ENCODE measurements around the gene AVPR1A.

The AVPR1A gene

DNA sequence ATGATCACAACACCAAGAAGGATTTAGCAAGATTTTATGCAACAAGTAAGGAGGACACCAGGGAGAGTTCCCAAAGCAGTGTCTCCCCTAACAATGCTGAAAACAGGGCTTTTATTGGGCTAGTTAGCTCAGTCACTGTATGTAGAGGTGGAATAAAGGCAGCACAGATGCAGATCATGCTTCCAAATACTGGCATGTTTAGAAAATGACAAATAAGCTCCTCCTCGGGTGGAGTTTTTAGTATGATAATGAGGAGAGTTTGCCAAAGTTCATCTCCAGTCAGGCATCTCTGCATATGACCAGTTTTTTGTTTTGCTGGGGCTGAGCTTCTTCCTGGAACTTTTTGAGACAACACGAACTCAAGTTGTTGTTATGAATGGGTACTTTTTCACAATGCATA, 4.4 kb upstream of the AVPR1A start:
- Histone ChIP-seq H3F3A (ENCODE audit: insufficient read depth, low read length) (no peaks in the 10 kb centered on the region), H3K9me2 (ENCODE audit: low read depth, low read length) (no peaks in the 10 kb centered on the region), H4K20me1 (ENCODE audit: insufficient read depth, low read length) (no peaks in the 10 kb centered on the region), H3K27ac (ENCODE audit: low read depth, low read length, poor library complexity, severe bottlenecking) (no peak overlapping the region), H3K4me2 (ENCODE audit: low read length) (no peak overlapping the region), H3K4me3 (ENCODE audit: low read depth, low read length, poor library complexity, severe bottlenecking) (no peak overlapping the region), H3K9ac (ENCODE audit: low read length) (no peak overlapping the region), H3K9me3 (ENCODE audit: low read length) (no peaks in the 10 kb centered on the region), H3K79me2 (ENCODE audit: insufficient read depth, low read length) (no peaks in the 10 kb centered on the region), H2AFZ (ENCODE audit: low read length) (no peak overlapping the region), H3K27me3 (ENCODE audit: insufficient read depth, low read length) (no peaks in the 10 kb centered on the region), H3K4me1 (ENCODE audit: insufficient read depth, low read length, severe bottlenecking) (no peaks in the 10 kb centered on the region), H3K36me3 (ENCODE audit: insufficient read depth, low read length) (no peaks in the 10 kb centered on the region)
- TF ChIP-seq EZH2 (IDR thresholded peaks at IDR 0.05; ENCODE audit: borderline replicate concordance, low read length) = no peak
- TF ChIP-seq, protein P1, sequence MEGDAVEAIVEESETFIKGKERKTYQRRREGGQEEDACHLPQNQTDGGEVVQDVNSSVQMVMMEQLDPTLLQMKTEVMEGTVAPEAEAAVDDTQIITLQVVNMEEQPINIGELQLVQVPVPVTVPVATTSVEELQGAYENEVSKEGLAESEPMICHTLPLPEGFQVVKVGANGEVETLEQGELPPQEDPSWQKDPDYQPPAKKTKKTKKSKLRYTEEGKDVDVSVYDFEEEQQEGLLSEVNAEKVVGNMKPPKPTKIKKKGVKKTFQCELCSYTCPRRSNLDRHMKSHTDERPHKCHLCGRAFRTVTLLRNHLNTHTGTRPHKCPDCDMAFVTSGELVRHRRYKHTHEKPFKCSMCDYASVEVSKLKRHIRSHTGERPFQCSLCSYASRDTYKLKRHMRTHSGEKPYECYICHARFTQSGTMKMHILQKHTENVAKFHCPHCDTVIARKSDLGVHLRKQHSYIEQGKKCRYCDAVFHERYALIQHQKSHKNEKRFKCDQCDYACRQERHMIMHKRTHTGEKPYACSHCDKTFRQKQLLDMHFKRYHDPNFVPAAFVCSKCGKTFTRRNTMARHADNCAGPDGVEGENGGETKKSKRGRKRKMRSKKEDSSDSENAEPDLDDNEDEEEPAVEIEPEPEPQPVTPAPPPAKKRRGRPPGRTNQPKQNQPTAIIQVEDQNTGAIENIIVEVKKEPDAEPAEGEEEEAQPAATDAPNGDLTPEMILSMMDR (IDR thresholded peaks at IDR 0.05; ENCODE audit: low read length) = no peak

DNA sequence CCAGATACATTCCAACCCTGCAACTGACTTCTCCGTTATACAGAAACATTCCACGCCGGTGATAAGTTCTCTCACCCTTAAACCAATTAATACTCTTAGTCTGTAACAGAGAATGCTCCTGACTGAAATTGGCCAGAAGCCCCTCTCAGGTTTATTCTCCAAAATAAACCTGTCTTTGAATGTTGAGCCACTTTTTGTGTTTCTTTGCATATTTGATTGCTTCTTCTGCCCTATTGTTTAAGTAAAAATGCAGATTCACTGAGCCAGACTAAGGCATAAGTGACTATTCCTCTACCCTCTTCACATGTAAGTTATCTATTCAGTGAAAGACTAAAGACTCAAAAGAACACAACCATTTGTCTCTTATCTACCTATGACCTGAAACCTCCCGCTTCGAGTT, 3.6 kb upstream of the AVPR1A start:
- no peak overlapping the region for H2AFZ ChIP-seq (ENCODE audit: low read length)
- no peaks in the 10 kb centered on the region for H3F3A ChIP-seq (ENCODE audit: insufficient read depth, low read length)
- no peak for TF ChIP-seq EZH2 (IDR thresholded peaks at IDR 0.05; ENCODE audit: borderline replicate concordance, low read length)
- TF ChIP-seq, protein P1 (IDR thresholded peaks at IDR 0.05; ENCODE audit: low read length) = no peak
- H3K79me2 ChIP-seq (ENCODE audit: insufficient read depth, low read length) = no peaks in the 10 kb centered on the region
- H3K9me2 ChIP-seq (ENCODE audit: low read depth, low read length) = no peaks in the 10 kb centered on the region
- H3K27me3 ChIP-seq (ENCODE audit: insufficient read depth, low read length) = no peaks in the 10 kb centered on the region
- H3K27ac ChIP-seq (ENCODE audit: low read depth, low read length, poor library complexity, severe bottlenecking) = no peak overlapping the region
- no peaks in the 10 kb centered on the region for H3K9me3 ChIP-seq (ENCODE audit: low read length)
- H3K36me3 ChIP-seq (ENCODE audit: insufficient read depth, low read length) = no peaks in the 10 kb centered on the region
- H3K4me1 ChIP-seq (ENCODE audit: insufficient read depth, low read length, severe bottlenecking) = no peaks in the 10 kb centered on the region
- no peak overlapping the region for H3K9ac ChIP-seq (ENCODE audit: low read length)
- no peaks in the 10 kb centered on the region for H4K20me1 ChIP-seq (ENCODE audit: insufficient read depth, low read length)
- no peak overlapping the region for H3K4me2 ChIP-seq (ENCODE audit: low read length)
- H3K4me3 ChIP-seq (ENCODE audit: low read depth, low read length, poor library complexity, severe bottlenecking) = no peak overlapping the region

DNA sequence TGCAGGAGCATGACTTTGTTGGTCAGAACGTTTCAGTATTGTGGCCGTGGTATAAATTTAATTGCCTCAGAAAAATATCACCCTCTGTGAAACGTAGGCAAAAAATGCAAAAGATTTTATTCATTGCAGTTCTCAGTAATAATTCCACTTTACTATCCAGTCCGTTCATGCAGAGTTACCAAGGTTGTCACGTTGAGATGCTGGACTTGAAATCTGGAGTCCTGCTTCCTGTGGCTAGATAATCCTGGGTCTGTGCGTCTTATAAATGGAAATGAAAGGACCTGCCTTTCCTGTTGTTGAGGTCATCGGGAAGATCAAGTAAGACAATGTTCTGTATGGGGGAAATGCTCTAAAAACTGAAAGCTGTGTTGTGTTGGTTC, 1.3 kb upstream of the AVPR1A start:
- no peaks in the 10 kb centered on the region for H3K79me2 ChIP-seq (ENCODE audit: insufficient read depth, low read length)
- H2AFZ ChIP-seq (ENCODE audit: low read length) = no peak overlapping the region
- H3K4me2 ChIP-seq (ENCODE audit: low read length) = no peak overlapping the region
- no peak overlapping the region for H3K9ac ChIP-seq (ENCODE audit: low read length)
- H3K36me3 ChIP-seq (ENCODE audit: insufficient read depth, low read length) = no peaks in the 10 kb centered on the region
- no peaks in the 10 kb centered on the region for H3K4me1 ChIP-seq (ENCODE audit: insufficient read depth, low read length, severe bottlenecking)
- TF ChIP-seq, protein P1 (IDR thresholded peaks at IDR 0.05; ENCODE audit: low read length) = no peak
- no peak for TF ChIP-seq EZH2 (IDR thresholded peaks at IDR 0.05; ENCODE audit: borderline replicate concordance, low read length)
- no peaks in the 10 kb centered on the region for H3K9me3 ChIP-seq (ENCODE audit: low read length)
- no peaks in the 10 kb centered on the region for H3F3A ChIP-seq (ENCODE audit: insufficient read depth, low read length)
- no peaks in the 10 kb centered on the region for H4K20me1 ChIP-seq (ENCODE audit: insufficient read depth, low read length)
- no peak overlapping the region for H3K4me3 ChIP-seq (ENCODE audit: low read depth, low read length, poor library complexity, severe bottlenecking)
- no peaks in the 10 kb centered on the region for H3K9me2 ChIP-seq (ENCODE audit: low read depth, low read length)
- H3K27ac ChIP-seq (ENCODE audit: low read depth, low read length, poor library complexity, severe bottlenecking) = no peak overlapping the region
- no peaks in the 10 kb centered on the region for H3K27me3 ChIP-seq (ENCODE audit: insufficient read depth, low read length)

Data from OCI-LY1 (cell line).